Islet precursor cell (in vitro differentiated cells): Measurements from ENCODE around the gene RHOXF2.

Experiments
- DNase-seq: peaks from one replicate; pipeline ENCODE4 v3.0.0-alpha.2; 2018

RHOXF2 gene

DNA sequence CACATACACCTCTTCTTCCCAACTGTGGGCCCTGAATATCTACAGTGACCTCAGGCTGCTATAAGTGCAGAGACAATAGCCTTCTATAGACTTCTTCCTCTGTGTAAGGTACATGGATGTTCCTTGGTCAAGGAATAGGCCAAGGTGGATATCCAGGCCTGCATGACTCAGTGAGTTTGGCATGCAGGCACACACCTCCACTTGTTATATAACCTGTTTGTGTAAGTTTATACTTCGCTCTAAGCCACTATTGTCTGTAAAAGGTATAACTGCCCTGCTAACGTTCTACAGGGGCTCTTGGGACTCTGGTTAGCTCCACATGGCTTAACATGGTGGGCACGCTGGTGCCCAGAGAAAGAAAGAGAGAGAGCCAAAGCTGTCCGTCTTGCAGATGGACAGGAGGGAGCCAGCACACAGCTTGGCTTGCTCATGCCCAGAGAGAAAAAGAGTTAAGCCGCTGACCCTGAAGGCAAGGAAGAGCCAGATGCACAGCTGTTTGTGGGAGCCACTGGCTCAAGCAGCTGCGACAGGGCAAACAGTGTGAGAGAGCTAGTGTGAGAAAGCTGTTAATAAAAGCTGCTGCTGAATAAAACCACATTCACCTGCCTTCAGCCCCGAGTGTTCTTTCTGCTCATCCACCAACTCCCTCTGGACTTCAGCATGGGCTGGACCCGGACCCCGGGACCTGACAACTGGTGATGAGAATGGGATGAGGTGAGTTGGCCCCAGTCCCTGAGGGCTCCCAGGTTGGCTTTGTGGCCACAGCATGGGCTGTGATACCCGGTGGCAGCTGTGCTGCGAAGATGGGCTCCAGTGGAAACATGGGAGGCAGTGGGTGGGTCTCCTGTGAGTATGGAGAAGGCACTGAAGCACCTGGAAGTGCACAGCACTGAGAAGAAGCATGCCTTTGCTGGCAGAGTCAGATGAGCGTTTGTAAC is 47.7 kb downstream of the RHOXF2 start:
- peak; percentile 48 for DNase-seq

GRCh38 chrX:120207009-120207605 is 48.7 kb downstream of the RHOXF2 start:
- no peak for DNase-seq

DNA sequence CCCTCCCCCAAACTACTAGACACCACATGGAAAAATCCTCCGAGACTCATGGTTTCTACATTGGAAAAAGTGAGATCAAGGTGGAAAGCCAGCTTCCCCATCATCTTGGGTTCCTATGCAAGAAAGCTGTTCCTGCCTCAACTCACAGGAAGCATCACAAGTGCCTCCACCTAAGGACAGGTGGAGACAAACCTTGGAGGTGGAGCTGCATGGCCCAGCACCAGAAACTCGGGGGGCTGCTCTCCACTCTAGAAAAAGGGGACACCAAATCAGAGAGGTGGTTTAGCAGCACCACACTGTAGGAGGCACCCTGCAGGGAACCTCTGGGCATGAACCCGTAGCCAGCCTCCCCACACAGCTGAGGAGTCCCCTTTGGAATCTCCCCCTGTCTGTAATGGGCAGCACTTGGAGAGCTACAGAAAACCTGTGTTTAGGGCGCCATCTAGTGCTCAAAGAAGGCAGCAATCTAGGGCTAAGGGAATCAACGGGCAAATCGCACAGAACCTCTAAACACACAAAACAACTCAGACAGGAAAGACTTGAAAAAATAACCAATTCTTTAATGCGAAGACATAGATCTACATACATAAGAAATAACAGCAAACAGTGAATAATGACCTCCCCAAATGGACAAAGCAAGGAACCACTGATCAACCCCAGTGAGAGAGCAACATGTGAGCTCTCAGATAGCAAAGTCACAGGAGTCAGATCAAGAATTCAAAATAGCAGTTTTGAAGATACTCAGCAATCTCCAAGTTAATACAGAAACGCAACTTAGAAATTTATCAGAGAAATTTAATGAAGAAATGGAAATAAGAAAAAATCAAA is 55.2 kb downstream of the RHOXF2 start:
- peak; percentile 69 for DNase-seq
